Psoas muscle (tissue), 8 donors: ENCODE measurements around the gene PCED1A. TPM values are rescaled to one million over a fixed set of nuclear protein-coding genes. Genes with fewer than 3 reads are reported as not detected.

Experiments used
- ATAC-seq, 4 donors: fragments of 200-7000 bp; cut with Tn5 transposase; one replicate each; pipeline ENCODE4 v1.9.1; 2020; ENCODE audit warnings: moderate library complexity in 3 of 4, mild to moderate bottlenecking in 2 of 4
- DNase-seq, 2 donors: peaks; one replicate each; pipeline ENCODE4 v3.0.0-alpha.2; 2020
- H3K27ac ChIP-seq: fragments of 200-600 bp; one replicate; pipeline ENCODE4 v1.8.0; 2022
- H3K27me3 ChIP-seq, 3 donors: fragments of 200-600 bp in 1 of 3; one replicate each; pipeline versions ENCODE4 v1.6.1 to v1.8.0; 2013 to 2022; ENCODE audit warnings: low read length in 2 of 3, mild to moderate bottlenecking in 2 of 3, moderate library complexity in 1 of 3; ENCODE audit not compliant: insufficient read depth in 3 of 3
- H3K36me3 ChIP-seq, 2 donors: fragments of 200-600 bp in 1 of 2; one replicate each; pipeline versions ENCODE4 v1.6.1 to v1.8.0; 2013 to 2022; ENCODE audit warnings: low read depth in 1 of 2, mild to moderate bottlenecking in 1 of 2, moderate library complexity in 1 of 2; ENCODE audit not compliant: insufficient read depth in 1 of 2
- H3K4me1 ChIP-seq: fragments of 200-600 bp; one replicate; pipeline ENCODE4 v1.8.0; 2022
- H3K4me3 ChIP-seq: fragments of 200-600 bp; one replicate; pipeline ENCODE4 v1.8.0; 2022; ENCODE audit warnings: mild to moderate bottlenecking
- H3K9me3 ChIP-seq: fragments of 200-600 bp; one replicate; pipeline ENCODE4 v1.8.0; 2022
- CTCF ChIP-seq: fragments of 200-600 bp; IDR thresholded peaks from one replicate; pipeline ENCODE4 v1.8.0; 2022; ENCODE audit warnings: antibody characterized with exemption
- WGBS, 3 donors: extraction: QIAGEN DNeasy Blood & Tissue Kit; methylation state at CpG; one replicate each; pipeline versions ENCODE4 v1.1.6 to v1.1.7; 2013; 5-methylcytosine and 5-hydroxymethylcytosine counted together
- intact Hi-C, 2 donors: fragments of 100-400 bp; cut with DNase I; formaldehyde crosslinking; loops; one replicate each; pipeline versions ENCODE4 v1.11.0 to v1.14.2; 2022
- polyA plus RNA-seq, 3 donors: library from polyadenylated mRNA; stranded (reverse); fragments of 200-250 nt; gene quantifications; one replicate each; pipeline ENCODE4 v1.2.3, GENCODE V29; 2013
- total RNA-seq, 4 donors: library from RNA; stranded (reverse); fragmentation: NEBNext Ultra II Directional in 2 of 4; extraction: Animal tissue kit (Norgen Biotek cat#: 25700) in 2 of 4; gene quantifications; one replicate each; pipeline versions ENCODE4 v1.2.1 to v1.2.4, GENCODE V29; 2021 to 2023
- donor health status: healthy with polysubstance abuse.
- donor health status: DM: no; HTN: no; CAD: no; lungs with moderate emphysema.
- donor health status: Bipolar disorder and iron deficiency.
- donor health status: healthy.
- donor health status: DM: yes; HTN: yes; CAD: no.
- donor health status: DM: no; HTN: no; CAD: no.
- donor health status: DM: no; HTN: no; CAD: no.
- donor health status: DM: yes; HTN: yes; CAD: no.

The PCED1A gene
- total and polyA plus RNA-seq, 7 donors = 4.2 to 11.5 (median 6.4) TPM

GRCh38 chr20:2839732-2840137 lies 720 bp downstream of the PCED1A start:
- Histone ChIP-seq H3K36me3 (peaks cover 0 to 30% of the 10 kb centered on the region in 2 donors), H3K9me3 (no peaks in the 10 kb centered on the region), H3K4me1 (peaks cover 9% of the 10 kb centered on the region), H3K4me3 (peak overlapping the region; percentile 88), H3K27me3 (no peaks in the 10 kb centered on the region), H3K27ac (peak overlapping the region; percentile 91)
- DNase-seq (peak in 1 of 2 donors; percentile 61), ATAC-seq (no peak)
- WGBS, 3 donors = 78 to 86% (median 80%) methylated on average over 18 to 21 of the region's 21 CpGs
- no peak for TF ChIP-seq CTCF
- intact Hi-C loops = no loop called here

- whole genome bisulfite sequencing, 3 donors = 79 to 84% (median 80%) methylated on average over 15 of the region's 15 CpGs
- TF ChIP-seq CTCF = no peak
- peaks cover 9% of the 10 kb centered on the region for H3K4me1 ChIP-seq
- H3K9me3 ChIP-seq = no peaks in the 10 kb centered on the region
- DNase-seq (no peak), ATAC-seq (no peak)
- peak overlapping the region; percentile 88 for H3K4me3 ChIP-seq
- no peaks in the 10 kb centered on the region for H3K27me3 ChIP-seq
- H3K27ac ChIP-seq = no peak overlapping the region
- intact Hi-C loops = no loop called here
- H3K36me3 ChIP-seq = peaks cover 0 to 31% of the 10 kb centered on the region in 2 donors
These were observed 1.4 kb downstream of the PCED1A start for GRCh38 chr20:2838847-2839671.

- no peak for TF ChIP-seq CTCF
- ATAC-seq = no peak
- H3K27ac ChIP-seq = no peak overlapping the region
- H3K27me3 ChIP-seq = no peaks in the 10 kb centered on the region
- intact Hi-C loops = no loop called here
- H3K36me3 ChIP-seq = peaks cover 0 to 27% of the 10 kb centered on the region in 2 donors
- WGBS, 3 donors = 93 to 96% (median 94%) methylated on average over 19 of the region's 19 CpGs
- H3K4me1 ChIP-seq = peaks cover 9% of the 10 kb centered on the region
- no peak overlapping the region for H3K4me3 ChIP-seq
- no peak for DNase-seq
- no peaks in the 10 kb centered on the region for H3K9me3 ChIP-seq
These were observed 2.2 kb downstream of the PCED1A start for GRCh38 chr20:2838170-2838797.

GRCh38 chr20:2837221-2837960 lies 3.1 kb downstream of the PCED1A start:
- peaks cover 9% of the 10 kb centered on the region for H3K4me1 ChIP-seq
- no peaks in the 10 kb centered on the region for H3K27me3 ChIP-seq
- DNase-seq (no peak), ATAC-seq (no peak)
- intact Hi-C loops = no loop called here
- H3K4me3 ChIP-seq = no peak overlapping the region
- H3K9me3 ChIP-seq = no peaks in the 10 kb centered on the region
- peaks cover 0 to 24% of the 10 kb centered on the region in 2 donors for H3K36me3 ChIP-seq
- no peak for TF ChIP-seq CTCF
- 83 to 84% (median 83%) methylated on average over 6 of the region's 6 CpGs for WGBS, 3 donors
- no peak overlapping the region for H3K27ac ChIP-seq
